Activated CD4-positive, alpha-beta T cell treated with anti-CD3 and anti-CD28 coated beads, Interleukin-2, amount 10 ng/mL, durations not matched to agents 24 days and 14 days (primary cell): Measurements from ENCODE around the gene FRMD3. TPM values are rescaled to one million over a fixed set of nuclear protein-coding genes. Genes with fewer than 3 reads are reported as not detected.

Source experiments
- DNase-seq: peaks from one replicate; pipeline ENCODE4 v3.0.0; 2022
- H3K27ac Mint-ChIP-seq: one replicate; pipeline ENCODE4 v1.8.0; 2022; ENCODE audit warnings: mild to moderate bottlenecking, mixed read lengths
- H3K27me3 Mint-ChIP-seq: one replicate; pipeline ENCODE4 v1.8.0; 2022; ENCODE audit warnings: mixed read lengths
- H3K36me3 Mint-ChIP-seq: one replicate; pipeline ENCODE4 v1.8.0; 2022; ENCODE audit warnings: low read depth, mild to moderate bottlenecking, mixed read lengths
- H3K4me1 Mint-ChIP-seq: one replicate; pipeline ENCODE4 v1.8.0; 2021; ENCODE audit warnings: mixed read lengths
- H3K4me3 Mint-ChIP-seq: one replicate; pipeline ENCODE4 v1.8.0; 2022; ENCODE audit warnings: mild to moderate bottlenecking, moderate library complexity, mixed read lengths
- H3K9me3 Mint-ChIP-seq: one replicate; pipeline ENCODE4 v1.8.0; 2021; ENCODE audit warnings: mixed read lengths
- intact Hi-C: fragments of 100-400 bp; cut with micrococcal nuclease; formaldehyde crosslinking; loops from one replicate; pipeline ENCODE4 v1.15.1; 2023
- total RNA-seq: library from RNA; stranded (reverse); gene quantifications from 2 replicates; pipeline ENCODE4 v1.2.3, GENCODE V29; 2022

FRMD3 gene
- 0.30 and 0.59 TPM in 2 replicates for total RNA-seq

DNA sequence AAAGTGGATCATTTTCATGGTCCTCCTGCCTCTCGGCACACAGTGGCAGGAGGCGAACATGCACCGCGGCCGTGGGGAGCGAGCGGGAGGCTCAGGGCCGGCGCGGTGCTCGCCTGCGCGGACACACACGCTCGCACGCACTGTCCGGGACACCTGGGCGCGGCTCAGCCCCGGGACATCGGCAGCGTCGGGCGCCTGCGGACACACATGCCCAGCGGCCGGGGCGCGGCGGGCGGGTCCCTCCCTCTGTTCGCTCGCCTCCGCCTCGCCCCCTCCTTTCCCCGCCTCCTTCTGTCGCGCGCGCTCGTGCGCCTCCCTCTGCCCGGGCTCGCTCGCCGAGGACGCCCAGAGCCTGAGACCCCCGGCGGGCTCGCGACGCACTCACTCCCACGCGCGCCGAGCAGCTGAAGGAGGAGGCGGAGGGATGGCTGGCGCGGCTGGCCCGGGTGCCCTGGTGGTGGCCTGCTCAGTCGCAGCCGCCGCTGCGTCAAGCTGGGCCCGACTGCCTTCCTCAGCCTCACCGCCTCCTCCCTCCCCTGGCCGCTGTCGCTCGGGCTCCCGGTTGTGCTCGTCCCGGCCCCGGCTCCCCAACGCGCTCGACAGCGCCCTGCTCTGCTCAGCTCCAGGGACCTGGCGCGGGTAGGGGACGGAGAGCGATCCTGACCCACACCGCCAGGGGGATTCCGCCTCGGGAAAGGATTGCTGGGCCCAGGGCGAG, at the start of gene FRMD3:
Gene FRMD3, minus strand, starts transcription at position 230 of the 718 bp plus-strand sequence. Its CDS starts 170 bp downstream, at position 60.
- H3K27ac Mint-ChIP-seq: no peak within 1 kb of the TSS
- H3K36me3 Mint-ChIP-seq: no peaks in the 10 kb centered on the region
- H3K9me3 Mint-ChIP-seq: no peaks in the 10 kb centered on the region
- intact Hi-C loops: no loop called here
- peak; percentile 62 for DNase-seq
- H3K4me1 Mint-ChIP-seq: no peaks in the 10 kb centered on the region
- peaks cover 45% of the 10 kb centered on the region for H3K27me3 Mint-ChIP-seq
- H3K4me3 Mint-ChIP-seq: peak within 1 kb of the TSS; percentile 39

GRCh38 chr9:83584995-83585394, 46.8 kb upstream of the FRMD3 start:
- Mint-ChIP-seq H3K36me3 (no peaks in the 10 kb centered on the region), H3K27ac (no peak overlapping the region), H3K9me3 (no peaks in the 10 kb centered on the region), H3K4me3 (no peak overlapping the region), H3K4me1 (no peaks in the 10 kb centered on the region), H3K27me3 (no peaks in the 10 kb centered on the region)
- intact Hi-C loops: no loop called here
- DNase-seq: no peak

DNA sequence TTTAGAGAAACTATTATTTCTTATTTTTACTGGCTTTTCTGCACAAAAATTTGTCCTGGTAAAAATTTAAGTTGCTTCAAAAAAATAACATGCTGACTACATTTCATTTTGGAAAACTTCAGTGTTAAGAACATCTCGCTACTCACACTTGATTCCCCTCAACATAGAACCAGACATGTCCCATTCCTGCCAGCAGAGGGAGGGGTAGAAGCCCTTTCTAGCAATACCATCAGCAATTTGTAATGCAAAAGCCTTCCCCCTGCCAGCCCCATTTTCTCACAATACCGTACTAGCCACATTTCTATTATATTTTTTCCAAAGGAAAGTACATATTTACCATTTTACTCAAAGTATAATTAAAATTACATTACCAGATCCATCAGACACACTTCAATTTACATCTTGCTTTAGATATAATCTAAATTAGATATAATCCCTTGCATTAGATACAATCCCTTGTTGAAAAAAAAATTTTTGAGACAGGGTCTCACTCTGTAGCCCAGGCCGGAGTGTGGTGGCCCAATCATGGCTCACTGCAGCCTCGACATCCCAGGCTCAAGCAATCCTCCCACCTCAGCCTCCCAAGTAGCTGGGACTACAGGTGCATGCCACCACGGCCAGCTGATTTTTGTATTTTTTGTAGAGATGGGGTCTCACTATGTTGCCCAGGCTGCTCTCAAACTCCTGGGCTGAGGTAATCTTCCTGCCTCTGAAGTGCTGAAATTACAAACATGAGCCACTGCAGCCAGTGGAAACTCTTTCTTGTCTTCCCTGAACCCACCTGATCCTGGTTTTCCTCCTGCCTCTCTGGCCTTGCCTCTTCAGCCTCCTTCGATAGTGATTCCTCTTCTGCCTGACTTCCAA, 45.2 kb upstream of the FRMD3 start:
- Mint-ChIP-seq H3K27ac (no peak overlapping the region), H3K9me3 (no peaks in the 10 kb centered on the region), H3K4me3 (no peak overlapping the region), H3K36me3 (no peaks in the 10 kb centered on the region), H3K4me1 (no peaks in the 10 kb centered on the region), H3K27me3 (no peaks in the 10 kb centered on the region)
- intact Hi-C loops: no loop called here
- DNase-seq: peak; percentile 69

GRCh38 chr9:83582029-83582428, 43.8 kb upstream of the FRMD3 start:
- DNase-seq: no peak
- H3K9me3 Mint-ChIP-seq: peaks cover 4% of the 10 kb centered on the region
- H3K4me3 Mint-ChIP-seq: no peak overlapping the region
- H3K36me3 Mint-ChIP-seq: no peaks in the 10 kb centered on the region
- H3K27ac Mint-ChIP-seq: no peak overlapping the region
- H3K4me1 Mint-ChIP-seq: no peaks in the 10 kb centered on the region
- peaks cover 3% of the 10 kb centered on the region for H3K27me3 Mint-ChIP-seq
- intact Hi-C loops: no loop called here

GRCh38 chr9:83574482-83574881, 36.3 kb upstream of the FRMD3 start:
- H3K4me1 Mint-ChIP-seq: no peaks in the 10 kb centered on the region
- peaks cover 4% of the 10 kb centered on the region for H3K9me3 Mint-ChIP-seq
- H3K27ac Mint-ChIP-seq: no peak overlapping the region
- peaks cover 3% of the 10 kb centered on the region for H3K27me3 Mint-ChIP-seq
- no peaks in the 10 kb centered on the region for H3K36me3 Mint-ChIP-seq
- intact Hi-C loops: no loop called here
- H3K4me3 Mint-ChIP-seq: no peak overlapping the region
- DNase-seq: no peak

- peaks cover 2% of the 10 kb centered on the region for H3K9me3 Mint-ChIP-seq
- H3K27me3 Mint-ChIP-seq: peaks cover 2% of the 10 kb centered on the region
- H3K27ac Mint-ChIP-seq: no peak overlapping the region
- no peak for DNase-seq
- intact Hi-C loops: no loop called here
- no peak overlapping the region for H3K4me3 Mint-ChIP-seq
- H3K4me1 Mint-ChIP-seq: no peaks in the 10 kb centered on the region
- no peaks in the 10 kb centered on the region for H3K36me3 Mint-ChIP-seq
These were observed 34.3 kb upstream of the FRMD3 start for GRCh38 chr9:83572524-83572923.

- no peak overlapping the region for H3K27ac Mint-ChIP-seq
- H3K4me3 Mint-ChIP-seq: no peak overlapping the region
- H3K36me3 Mint-ChIP-seq: no peaks in the 10 kb centered on the region
- H3K9me3 Mint-ChIP-seq: no peaks in the 10 kb centered on the region
- intact Hi-C loops: no loop called here
- no peaks in the 10 kb centered on the region for H3K4me1 Mint-ChIP-seq
- no peak for DNase-seq
- no peaks in the 10 kb centered on the region for H3K27me3 Mint-ChIP-seq
These were observed 32.2 kb upstream of the FRMD3 start for GRCh38 chr9:83570359-83570758.

DNA sequence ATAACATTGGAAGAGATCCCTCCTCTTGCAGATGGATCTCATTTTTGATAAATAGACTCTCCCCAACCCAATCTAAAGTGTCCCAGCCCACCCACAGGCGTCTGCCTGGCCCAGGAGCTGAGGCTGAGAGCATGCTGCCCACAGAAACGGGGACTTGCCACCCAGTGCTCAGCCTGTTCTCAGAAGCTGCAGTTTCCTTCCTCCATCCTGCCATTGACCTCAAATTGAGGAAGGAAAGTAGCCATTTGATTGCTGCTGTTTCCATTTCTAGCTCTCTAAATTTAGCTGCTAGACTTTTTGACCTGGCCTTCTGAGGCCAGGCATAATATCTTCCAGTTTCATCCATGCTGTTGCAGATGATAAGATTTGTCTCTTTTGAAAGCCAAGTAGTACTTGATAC, 31.1 kb upstream of the FRMD3 start:
- Mint-ChIP-seq H3K36me3 (no peaks in the 10 kb centered on the region), H3K4me3 (no peak overlapping the region)
- no peak for DNase-seq

DNA sequence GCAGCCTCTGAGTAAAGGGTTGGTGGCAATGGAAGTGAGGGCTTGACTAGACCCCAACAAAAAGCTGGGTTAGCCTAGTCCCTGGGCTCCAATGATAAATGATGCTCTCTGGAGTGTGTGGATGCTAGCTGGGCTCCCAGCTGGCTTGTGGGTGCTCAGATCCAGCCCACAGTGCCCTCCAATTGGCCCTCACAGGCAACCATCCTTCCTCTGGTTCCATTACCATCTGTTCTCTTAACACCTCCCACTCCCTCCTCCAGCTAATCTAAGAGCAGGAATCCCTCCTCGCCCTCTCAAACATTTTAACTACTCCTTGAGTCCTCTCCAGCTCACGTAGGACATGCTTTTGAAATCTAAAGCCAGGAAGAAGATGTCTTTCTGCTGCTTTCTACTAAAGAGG, 25.2 kb upstream of the FRMD3 start:
- H3K9me3 Mint-ChIP-seq: peaks cover 3% of the 10 kb centered on the region
- no peak overlapping the region for H3K4me3 Mint-ChIP-seq
- no peak overlapping the region for H3K27ac Mint-ChIP-seq
- H3K36me3 Mint-ChIP-seq: no peaks in the 10 kb centered on the region
- DNase-seq: no peak
- no peaks in the 10 kb centered on the region for H3K27me3 Mint-ChIP-seq
- H3K4me1 Mint-ChIP-seq: no peaks in the 10 kb centered on the region
- intact Hi-C loops: no loop called here

More for the DNA sequence above, 31.1 kb upstream of the FRMD3 start:
- no peaks in the 10 kb centered on the region for H3K4me1 Mint-ChIP-seq
- no peak overlapping the region for H3K27ac Mint-ChIP-seq
- no peaks in the 10 kb centered on the region for H3K27me3 Mint-ChIP-seq
- intact Hi-C loops: no loop called here
- H3K9me3 Mint-ChIP-seq: no peaks in the 10 kb centered on the region

DNA sequence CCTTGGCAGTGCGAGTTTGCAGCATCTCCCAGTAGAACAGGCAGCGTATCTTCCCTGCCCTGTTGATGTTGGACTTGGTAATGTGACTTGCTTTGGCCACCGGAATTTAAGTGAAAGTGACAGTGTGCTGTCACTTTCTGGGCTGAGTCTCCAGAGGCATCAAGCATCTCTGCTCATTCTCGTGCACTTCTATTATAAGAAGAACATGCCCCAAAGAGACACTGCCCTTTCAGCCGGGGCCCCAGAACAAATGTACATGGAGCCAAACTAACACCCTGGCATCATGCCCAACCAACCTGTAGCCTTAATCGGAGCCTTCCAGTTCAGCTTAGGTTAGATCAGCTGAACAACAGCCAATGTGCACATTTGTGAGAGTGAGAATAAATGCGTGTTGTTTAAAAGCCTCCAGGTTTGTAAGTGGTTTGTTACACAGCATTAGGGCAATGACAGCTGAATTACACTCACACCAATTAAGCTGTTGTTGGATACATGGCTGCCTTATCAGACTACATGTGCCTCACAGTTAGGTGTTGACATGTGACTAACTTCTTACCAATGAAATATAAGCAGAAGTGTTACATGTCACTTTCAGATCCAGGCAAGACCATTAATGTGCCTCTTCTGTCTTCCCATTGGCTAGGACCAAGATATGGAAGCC, 22.1 kb upstream of the FRMD3 start:
- Mint-ChIP-seq H3K36me3 (no peaks in the 10 kb centered on the region), H3K9me3 (peaks cover 3% of the 10 kb centered on the region), H3K27ac (no peak overlapping the region), H3K4me3 (no peak overlapping the region), H3K27me3 (no peaks in the 10 kb centered on the region), H3K4me1 (no peaks in the 10 kb centered on the region)
- DNase-seq: no peak
- intact Hi-C loops: no loop called here

- H3K4me1 Mint-ChIP-seq: no peaks in the 10 kb centered on the region
- H3K36me3 Mint-ChIP-seq: no peaks in the 10 kb centered on the region
- no peak overlapping the region for H3K27ac Mint-ChIP-seq
- intact Hi-C loops: no loop called here
- H3K27me3 Mint-ChIP-seq: no peaks in the 10 kb centered on the region
- DNase-seq: no peak
- H3K9me3 Mint-ChIP-seq: peaks cover 5% of the 10 kb centered on the region
- no peak overlapping the region for H3K4me3 Mint-ChIP-seq
These were observed 19.6 kb upstream of the FRMD3 start for GRCh38 chr9:83557771-83558170.

- intact Hi-C loops: no loop called here
- H3K27me3 Mint-ChIP-seq: peaks cover 4% of the 10 kb centered on the region
- H3K4me3 Mint-ChIP-seq: no peak overlapping the region
- no peaks in the 10 kb centered on the region for H3K36me3 Mint-ChIP-seq
- DNase-seq: no peak
- no peak overlapping the region for H3K27ac Mint-ChIP-seq
- H3K9me3 Mint-ChIP-seq: peaks cover 5% of the 10 kb centered on the region
- no peaks in the 10 kb centered on the region for H3K4me1 Mint-ChIP-seq
These were observed 19.1 kb upstream of the FRMD3 start for GRCh38 chr9:83557317-83557716.

GRCh38 chr9:83554278-83554677, 16.1 kb upstream of the FRMD3 start:
- intact Hi-C loops: no loop called here
- Mint-ChIP-seq H3K4me3 (no peak overlapping the region), H3K4me1 (no peaks in the 10 kb centered on the region), H3K27ac (no peak overlapping the region), H3K27me3 (peaks cover 7% of the 10 kb centered on the region), H3K9me3 (peaks cover 5% of the 10 kb centered on the region), H3K36me3 (no peaks in the 10 kb centered on the region)
- DNase-seq: no peak
